ENCODE results near the gene FSD1L. TPM values are rescaled to one million over a fixed set of nuclear protein-coding genes. Genes with fewer than 3 reads are reported as not detected.

The FSD1L gene
- total RNA-seq, 1 experiment from 2014 or later, result 5.7 TPM

- no TSS peak for BruUV-seq (replicated peaks)
- no peak overlapping the region for H3K27ac Mint-ChIP-seq (ENCODE audit: unreplicated experiment)
- no peaks in the 10 kb centered on the region; the same call in 1 of the 2 replicates for H3K36me3 ChIP-seq (ENCODE audit: control insufficient read depth, insufficient read depth, low read length)
Observed at GRCh38 chr9:105459336-105459735, 11.5 kb downstream of the FSD1L start.

DNA sequence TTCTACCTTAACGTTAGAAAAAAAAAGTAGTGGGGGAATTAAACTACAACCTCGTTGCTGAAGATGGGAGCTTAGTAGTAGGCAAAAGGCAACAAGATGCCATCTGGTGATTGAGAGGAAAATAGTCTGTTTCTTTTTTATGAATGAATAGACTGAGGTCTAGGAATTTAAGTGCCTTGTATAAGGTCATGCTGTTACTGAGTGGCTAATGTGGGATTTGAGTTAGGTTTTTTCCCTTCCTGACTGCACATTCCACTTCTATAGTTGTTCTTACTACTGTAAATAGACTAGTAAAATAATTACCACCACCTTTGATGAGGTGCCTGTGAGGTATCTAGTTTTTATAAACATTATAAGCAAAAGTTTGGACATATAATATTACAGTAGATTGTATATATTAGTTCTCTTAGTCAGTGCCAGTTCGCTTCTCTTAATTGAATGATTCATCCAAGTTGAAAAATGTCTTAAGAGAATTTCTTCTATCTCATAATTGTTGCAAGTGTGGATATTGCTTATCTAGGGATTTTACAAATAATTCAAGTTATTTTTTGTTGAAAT, 19.1 kb downstream of the FSD1L start:
- no peak for DNase-seq
- POLR2A ChIA-PET, result no interaction called here
- Histone ChIP-seq H3K36me3 (ENCODE audit: control insufficient read depth, insufficient read depth, low read length) (no peaks in the 10 kb centered on the region), H3K4me1 (no peaks in the 10 kb centered on the region), H3K4me3 (ENCODE audit: low read depth, low read length) (no peak overlapping the region), H3K27me3 (replicated peaks; ENCODE audit: control insufficient read depth, insufficient read depth, low read length) (no peaks in the 10 kb centered on the region), H3K9me3 (no peaks in the 10 kb centered on the region)
- H3K9me3 Mint-ChIP-seq (ENCODE audit: unreplicated experiment), result no peaks in the 10 kb centered on the region
- intact Hi-C loops (cut with micrococcal nuclease; ENCODE audit: unreplicated experiment), result no loop called here
- H3K27me3 Mint-ChIP-seq (ENCODE audit: insufficient read depth, unreplicated experiment), result no peaks in the 10 kb centered on the region
- CTCF ChIA-PET, result no interaction called here
- no peak overlapping the region for H3K27ac Mint-ChIP-seq (ENCODE audit: unreplicated experiment)
- TF ChIP-seq, protein P1, sequence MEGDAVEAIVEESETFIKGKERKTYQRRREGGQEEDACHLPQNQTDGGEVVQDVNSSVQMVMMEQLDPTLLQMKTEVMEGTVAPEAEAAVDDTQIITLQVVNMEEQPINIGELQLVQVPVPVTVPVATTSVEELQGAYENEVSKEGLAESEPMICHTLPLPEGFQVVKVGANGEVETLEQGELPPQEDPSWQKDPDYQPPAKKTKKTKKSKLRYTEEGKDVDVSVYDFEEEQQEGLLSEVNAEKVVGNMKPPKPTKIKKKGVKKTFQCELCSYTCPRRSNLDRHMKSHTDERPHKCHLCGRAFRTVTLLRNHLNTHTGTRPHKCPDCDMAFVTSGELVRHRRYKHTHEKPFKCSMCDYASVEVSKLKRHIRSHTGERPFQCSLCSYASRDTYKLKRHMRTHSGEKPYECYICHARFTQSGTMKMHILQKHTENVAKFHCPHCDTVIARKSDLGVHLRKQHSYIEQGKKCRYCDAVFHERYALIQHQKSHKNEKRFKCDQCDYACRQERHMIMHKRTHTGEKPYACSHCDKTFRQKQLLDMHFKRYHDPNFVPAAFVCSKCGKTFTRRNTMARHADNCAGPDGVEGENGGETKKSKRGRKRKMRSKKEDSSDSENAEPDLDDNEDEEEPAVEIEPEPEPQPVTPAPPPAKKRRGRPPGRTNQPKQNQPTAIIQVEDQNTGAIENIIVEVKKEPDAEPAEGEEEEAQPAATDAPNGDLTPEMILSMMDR (IDR thresholded peaks at IDR 0.05; ENCODE audit: insufficient read depth in 1 of 2, low read depth in 1 of 2, low read length in 1 of 2, severe bottlenecking in 1 of 2, unreplicated experiment in 1 of 2), result no peak
- BruUV-seq (replicated peaks), result no TSS peak
- no peak overlapping the region for H3K4me3 Mint-ChIP-seq (ENCODE audit: unreplicated experiment)
- peaks cover 26% of the 10 kb centered on the region for H3K36me3 Mint-ChIP-seq (ENCODE audit: insufficient read depth, unreplicated experiment)
- H3K4me1 Mint-ChIP-seq (ENCODE audit: low read depth, unreplicated experiment), result no peaks in the 10 kb centered on the region

More at GRCh38 chr9:105459336-105459735, 11.5 kb downstream of the FSD1L start:
- no peaks in the 10 kb centered on the region for H3K36me3 Mint-ChIP-seq (ENCODE audit: insufficient read depth, unreplicated experiment)
- no peaks in the 10 kb centered on the region for H3K27me3 Mint-ChIP-seq (ENCODE audit: insufficient read depth, unreplicated experiment)
- ChIA-PET CTCF (no interaction called here), POLR2A (no interaction called here)
- intact Hi-C loops (cut with micrococcal nuclease; ENCODE audit: unreplicated experiment), result no loop called here
- H3K27me3 ChIP-seq (replicated peaks; ENCODE audit: control insufficient read depth, insufficient read depth, low read length), result no peaks in the 10 kb centered on the region
- H3K4me1 Mint-ChIP-seq (ENCODE audit: low read depth, unreplicated experiment), result no peaks in the 10 kb centered on the region
- H3K9me3 Mint-ChIP-seq (ENCODE audit: unreplicated experiment), result peaks cover 10% of the 10 kb centered on the region
- no peak overlapping the region for H3K4me3 Mint-ChIP-seq (ENCODE audit: unreplicated experiment)
- TF ChIP-seq, protein P1 (IDR thresholded peaks at IDR 0.05; ENCODE audit: insufficient read depth in 1 of 2, low read depth in 1 of 2, low read length in 1 of 2, severe bottlenecking in 1 of 2, unreplicated experiment in 1 of 2), result no peak
- no peak for DNase-seq
- H3K9me3 ChIP-seq, result peaks cover 6% of the 10 kb centered on the region
- peaks cover 6% of the 10 kb centered on the region; the same call in 1 of the 2 replicates for H3K4me1 ChIP-seq
- no peak overlapping the region for H3K4me3 ChIP-seq (ENCODE audit: low read depth, low read length)

DNA sequence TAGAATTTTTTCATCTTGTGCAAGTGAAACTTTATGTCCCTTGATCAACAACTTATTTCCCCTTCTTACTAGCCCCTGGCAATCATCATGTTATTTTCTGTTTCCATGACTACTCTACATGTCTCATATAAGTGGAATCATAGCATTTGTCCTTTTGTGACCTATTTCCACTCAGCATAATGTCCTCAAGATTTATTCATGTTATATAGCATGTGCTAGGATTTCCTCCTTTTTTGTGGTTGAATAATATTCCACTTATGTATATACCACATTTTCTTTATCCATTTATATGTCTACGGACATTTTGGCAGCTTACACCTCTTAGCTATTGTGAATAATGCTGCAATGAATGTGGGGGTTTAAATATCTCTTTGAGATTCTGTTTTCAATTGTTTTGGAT, 21.0 kb downstream of the FSD1L start:
- ChIA-PET POLR2A (no interaction called here), CTCF (no interaction called here)
- Mint-ChIP-seq H3K27ac (ENCODE audit: unreplicated experiment) (no peak overlapping the region), H3K27me3 (ENCODE audit: insufficient read depth, unreplicated experiment) (no peaks in the 10 kb centered on the region), H3K36me3 (ENCODE audit: insufficient read depth, unreplicated experiment) (peaks cover 26% of the 10 kb centered on the region), H3K4me3 (ENCODE audit: unreplicated experiment) (no peak overlapping the region), H3K4me1 (ENCODE audit: low read depth, unreplicated experiment) (no peaks in the 10 kb centered on the region), H3K9me3 (ENCODE audit: unreplicated experiment) (no peaks in the 10 kb centered on the region)
- Histone ChIP-seq H3K27me3 (replicated peaks; ENCODE audit: control insufficient read depth, insufficient read depth, low read length) (no peaks in the 10 kb centered on the region), H3K4me3 (ENCODE audit: low read depth, low read length) (no peak overlapping the region), H3K36me3 (ENCODE audit: control insufficient read depth, insufficient read depth, low read length) (no peaks in the 10 kb centered on the region), H3K9me3 (no peaks in the 10 kb centered on the region), H3K4me1 (no peaks in the 10 kb centered on the region)
- no TSS peak for BruUV-seq (replicated peaks)
- intact Hi-C loops (cut with micrococcal nuclease; ENCODE audit: unreplicated experiment), result no loop called here
- TF ChIP-seq, protein P1 (IDR thresholded peaks at IDR 0.05; ENCODE audit: insufficient read depth in 1 of 2, low read depth in 1 of 2, low read length in 1 of 2, severe bottlenecking in 1 of 2, unreplicated experiment in 1 of 2), result no peak
- no peak for DNase-seq
